B cell (primary cell): ENCODE measurements around the gene NSG1. TPM values are rescaled to one million over a fixed set of nuclear protein-coding genes. Genes with fewer than 3 reads are reported as not detected.

ENCODE experiments used
- ATAC-seq: fragments of 200-7000 bp; cut with Tn5 transposase; one replicate; pipeline ENCODE4 v1.10.0; 2021; ENCODE audit warnings: low read depth, mild to moderate bottlenecking, moderate number of reproducible peaks, moderate library complexity
- CTCF ChIA-PET: fragments of 350-600 bp; sonication (Branson Sonifier 250); formaldehyde crosslinking; loops from one replicate; lab custom pipeline; 2021; ENCODE audit warnings: antibody characterized with exemption, inconsistent platforms; lab: Charles Lee
- POLR2A ChIA-PET: fragments of 350-600 bp; sonication (Branson Sonifier 250); formaldehyde crosslinking; loops from one replicate; lab custom pipeline; 2021; ENCODE audit warnings: antibody characterized with exemption; lab: Charles Lee
- DNase-seq: peaks from one replicate; pipeline ENCODE4 v3.0.0; 2013
- H2AFZ ChIP-seq: 2 replicates; pipeline ENCODE4 v1.6.1; 2012; ENCODE audit warnings: mild to moderate bottlenecking, low read depth, low read length; ENCODE audit not compliant: insufficient read depth, poor library complexity, severe bottlenecking
- H3K27ac ChIP-seq, 2 donors: 1 replicate in 1 of 2; 2 replicates in 1 of 2; pipeline ENCODE4 v1.5.1; 2012 to 2013; ENCODE audit warnings: low read length in 2 of 2, mild to moderate bottlenecking in 2 of 2, moderate library complexity in 1 of 2
- H3K27me3 ChIP-seq, 4 experiments: fragments of 200-600 bp in 1 of 4; sonication (generic) in 1 of 4; replicated peaks in 1 of 4; 1 replicate in 2 of 4; 2 replicates in 2 of 4; pipeline versions ENCODE4 v1.6.1 to v1.7.0; 2013 to 2016; ENCODE audit warnings: low read length in 3 of 4, mild to moderate bottlenecking in 2 of 4, mixed read lengths in 1 of 4, moderate library complexity in 1 of 4; ENCODE audit not compliant: insufficient read depth in 4 of 4, control insufficient read depth in 3 of 4; ENCODE audit errors: control extremely low read depth in 1 of 4
- H3K36me3 ChIP-seq, 2 experiments: replicated peaks in 1 of 2; 1 replicate in 1 of 2; 2 replicates in 1 of 2; pipeline versions ENCODE4 v1.6.1 to v1.7.1; 2013; ENCODE audit warnings: low read length in 1 of 2; ENCODE audit not compliant: insufficient read depth in 2 of 2, control insufficient read depth in 1 of 2; ENCODE audit errors: control extremely low read depth in 1 of 2, extremely low read depth in 1 of 2
- H3K4me1 ChIP-seq, 2 donors: fragments of 200-600 bp in 1 of 2; sonication (generic) in 1 of 2; 1 replicate in 1 of 2; 2 replicates in 1 of 2; pipeline versions ENCODE4 v1.5.1 to v1.6.1; 2013 to 2017; ENCODE audit warnings: low read length in 2 of 2; ENCODE audit not compliant: control insufficient read depth in 2 of 2, insufficient read depth in 2 of 2
- H3K4me2 ChIP-seq: replicated peaks from 2 replicates; pipeline ENCODE3; 2012; ENCODE audit warnings: mild to moderate bottlenecking, low read depth, low read length; ENCODE audit not compliant: poor library complexity, severe bottlenecking
- H3K4me3 ChIP-seq, 5 experiments: fragments of 200-600 bp in 1 of 5; sonication (generic) in 1 of 5; 1 replicate in 3 of 5; 2 replicates in 2 of 5; pipeline versions ENCODE4 v1.5.1 to v1.7.0; 2011 to 2016; ENCODE audit warnings: low read length in 4 of 5, mild to moderate bottlenecking in 4 of 5, low read depth in 2 of 5, control low read depth in 1 of 5, moderate library complexity in 1 of 5; ENCODE audit not compliant: insufficient read depth in 1 of 5; ENCODE audit errors: control extremely low read depth in 1 of 5, extremely low read depth in 1 of 5
- H3K79me2 ChIP-seq: fragments of 200-600 bp; sonication (generic); one replicate; pipeline ENCODE4 v1.6.0; 2016; ENCODE audit warnings: low read length; ENCODE audit not compliant: control insufficient read depth, insufficient read depth
- H3K9ac ChIP-seq: fragments of 200-600 bp; sonication (generic); 2 replicates; pipeline ENCODE4 v1.6.1; 2017; ENCODE audit warnings: mild to moderate bottlenecking, low read length, moderate library complexity
- H3K9me3 ChIP-seq, 3 donors: one replicate each; pipeline versions ENCODE4 v1.6.1 to v1.7.1; 2013; ENCODE audit warnings: low read length in 2 of 3; ENCODE audit not compliant: control insufficient read depth in 2 of 3, insufficient read depth in 1 of 3; ENCODE audit errors: control extremely low read depth in 1 of 3
- H4K20me1 ChIP-seq: 2 replicates; pipeline ENCODE4 v1.6.0; 2012; ENCODE audit warnings: mild to moderate bottlenecking, low read length; ENCODE audit not compliant: insufficient read depth, control insufficient read depth, poor library complexity, severe bottlenecking
- H3K27ac Mint-ChIP-seq: one replicate; pipeline ENCODE4 v1.8.0; 2021; ENCODE audit warnings: mixed read lengths
- H3K27me3 Mint-ChIP-seq: one replicate; pipeline ENCODE4 v1.8.0; 2021; ENCODE audit warnings: mixed read lengths
- H3K4me1 Mint-ChIP-seq: one replicate; pipeline ENCODE4 v1.8.0; 2021; ENCODE audit warnings: mixed read lengths
- H3K4me3 Mint-ChIP-seq: one replicate; pipeline ENCODE4 v1.8.0; 2021; ENCODE audit warnings: mixed read lengths
- H3K9me3 Mint-ChIP-seq: one replicate; pipeline ENCODE4 v1.8.0; 2022; ENCODE audit warnings: mixed read lengths; ENCODE audit not compliant: insufficient read depth
- EZH2 ChIP-seq: IDR thresholded peaks from 2 replicates; pipeline ENCODE4 v1.6.1; 2012; ENCODE audit warnings: borderline replicate concordance, low read depth, mild to moderate bottlenecking, moderate library complexity, low read length; ENCODE audit not compliant: insufficient read depth, poor library complexity, severe bottlenecking
- WGBS: methylation state at CpG from one replicate; pipeline ENCODE4 v1.1.5; 2013; ENCODE audit warnings: missing lambda C conversion rate; ENCODE audit not compliant: insufficient coverage; 5-methylcytosine and 5-hydroxymethylcytosine counted together
- intact Hi-C: fragments of 100-400 bp; cut with micrococcal nuclease; formaldehyde crosslinking; loops from one replicate; pipeline ENCODE4 v1.10.0; 2022
- polyA plus RNA-seq: library from polyadenylated mRNA; depleted of rRNA; stranded (reverse); fragments of >200 nt; gene quantifications from 2 replicates; pipeline ENCODE4 v1.2.3, GENCODE V29; 2012
- total RNA-seq, 2 donors: library from RNA; stranded (reverse); fragments of 120-200 nt in 1 of 2; gene quantifications; 1 replicate in 1 of 2; 2 replicates in 1 of 2; pipeline versions ENCODE4 v1.2.3 to v1.2.4, GENCODE V29; 2013 to 2022
- TF ChIP-seq, protein P1 (sequence below): fragments of 200-600 bp; IDR thresholded peaks from one replicate; pipeline ENCODE4 v1.8.0; 2022; ENCODE audit warnings: antibody characterized with exemption, mild to moderate bottlenecking

The NSG1 gene
- total and polyA plus RNA-seq, 2 donors (not counting 1 experiment from before 2014, with no cell fraction given) = not detected

DNA sequence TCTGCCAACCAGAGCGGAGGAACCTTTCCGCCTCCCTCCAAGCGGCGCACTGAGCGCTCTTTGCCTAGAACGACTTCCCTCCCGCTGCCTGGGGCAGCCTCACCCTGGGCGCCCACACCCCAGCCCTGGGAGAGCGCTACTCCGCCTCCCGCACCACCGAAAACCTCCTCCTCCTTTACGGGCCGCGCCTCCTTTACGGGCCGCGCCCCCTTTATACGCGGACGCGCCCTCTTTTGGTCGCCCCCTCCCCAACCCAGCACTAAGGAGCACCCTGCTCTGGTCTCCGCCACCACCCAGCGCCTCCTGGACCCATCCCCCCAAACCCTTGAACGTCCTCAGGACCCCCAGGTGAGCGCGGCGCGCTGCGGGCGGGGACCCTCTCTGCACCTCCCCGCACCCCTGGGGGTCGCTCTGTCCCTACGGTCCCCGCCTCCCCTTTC, 586 bp upstream of the NSG1 start:
- Mint-ChIP-seq H3K4me3 (peak overlapping the region; percentile 61), H3K27ac (no peak overlapping the region), H3K27me3 (peaks cover 52% of the 10 kb centered on the region), H3K9me3 (no peaks in the 10 kb centered on the region), H3K4me1 (peaks cover 14% of the 10 kb centered on the region)
- intact Hi-C loops = no loop called here
- H3K4me3 ChIP-seq = no peak overlapping the region
- H3K79me2 ChIP-seq = no peaks in the 10 kb centered on the region
- H3K4me1 ChIP-seq = peaks cover 13 to 23% of the 10 kb centered on the region in 2 donors
- ATAC-seq (no peak), DNase-seq (no peak)
- H3K27ac ChIP-seq = no peak overlapping the region
- peaks cover 0 to 2% (median 0%) of the 10 kb centered on the region in 3 donors for H3K9me3 ChIP-seq
- TF ChIP-seq, protein P1, sequence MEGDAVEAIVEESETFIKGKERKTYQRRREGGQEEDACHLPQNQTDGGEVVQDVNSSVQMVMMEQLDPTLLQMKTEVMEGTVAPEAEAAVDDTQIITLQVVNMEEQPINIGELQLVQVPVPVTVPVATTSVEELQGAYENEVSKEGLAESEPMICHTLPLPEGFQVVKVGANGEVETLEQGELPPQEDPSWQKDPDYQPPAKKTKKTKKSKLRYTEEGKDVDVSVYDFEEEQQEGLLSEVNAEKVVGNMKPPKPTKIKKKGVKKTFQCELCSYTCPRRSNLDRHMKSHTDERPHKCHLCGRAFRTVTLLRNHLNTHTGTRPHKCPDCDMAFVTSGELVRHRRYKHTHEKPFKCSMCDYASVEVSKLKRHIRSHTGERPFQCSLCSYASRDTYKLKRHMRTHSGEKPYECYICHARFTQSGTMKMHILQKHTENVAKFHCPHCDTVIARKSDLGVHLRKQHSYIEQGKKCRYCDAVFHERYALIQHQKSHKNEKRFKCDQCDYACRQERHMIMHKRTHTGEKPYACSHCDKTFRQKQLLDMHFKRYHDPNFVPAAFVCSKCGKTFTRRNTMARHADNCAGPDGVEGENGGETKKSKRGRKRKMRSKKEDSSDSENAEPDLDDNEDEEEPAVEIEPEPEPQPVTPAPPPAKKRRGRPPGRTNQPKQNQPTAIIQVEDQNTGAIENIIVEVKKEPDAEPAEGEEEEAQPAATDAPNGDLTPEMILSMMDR = no peak
- TF ChIP-seq EZH2 = no peak
- CTCF ChIA-PET = no interaction called here
- peak overlapping the region; percentile 54 for H3K4me2 ChIP-seq
- WGBS = 2% methylated on average over 36 of the region's 36 CpGs
- no peaks in the 10 kb centered on the region for H3K36me3 ChIP-seq
- no peaks in the 10 kb centered on the region for H4K20me1 ChIP-seq
- H3K9ac ChIP-seq = no peak overlapping the region
- H3K27me3 ChIP-seq = peaks cover 0 to 60% (median 17%) of the 10 kb centered on the region in 4 experiments
- no peak overlapping the region for H2AFZ ChIP-seq
- POLR2A ChIA-PET = no interaction called here

DNA sequence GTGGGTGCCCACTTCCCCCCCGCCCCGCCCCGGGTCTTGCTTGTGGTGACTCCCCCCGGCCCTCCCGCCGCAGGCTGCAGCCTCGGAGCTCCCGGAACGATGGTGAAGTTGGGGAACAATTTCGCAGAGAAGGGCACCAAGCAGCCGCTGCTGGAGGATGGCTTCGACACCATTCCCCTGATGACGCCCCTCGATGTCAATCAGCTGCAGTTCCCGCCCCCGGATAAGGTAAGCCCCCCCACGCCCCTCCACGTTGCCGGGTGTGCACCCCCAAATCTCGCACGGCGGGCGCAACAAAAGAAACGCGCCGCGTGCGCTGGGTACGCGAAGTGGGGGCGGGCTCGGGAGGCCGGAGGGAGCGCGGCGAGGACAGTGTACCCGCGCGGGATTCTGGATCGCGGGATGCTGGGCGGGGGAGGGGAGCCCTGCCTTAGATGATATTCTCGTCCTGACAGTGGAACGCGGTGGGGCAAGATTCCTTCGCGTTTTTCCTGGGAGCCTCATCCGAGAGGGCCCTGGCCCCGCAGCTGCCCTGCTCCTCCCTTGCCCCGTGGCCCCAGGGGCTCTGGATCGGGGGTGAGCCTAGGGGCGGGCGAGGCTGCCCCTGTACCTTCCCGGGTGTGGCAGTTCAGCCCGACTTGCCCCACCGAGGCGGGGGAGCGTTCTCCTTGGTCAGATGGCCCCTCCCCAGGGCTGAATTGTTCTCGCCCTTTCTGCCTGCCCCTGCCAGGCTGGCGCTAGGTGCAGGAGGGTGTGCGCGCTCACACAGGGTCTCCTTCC, 819 bp downstream of the NSG1 start:
- Histone ChIP-seq H3K9ac (no peak overlapping the region), H3K36me3 (no peaks in the 10 kb centered on the region), H3K79me2 (no peaks in the 10 kb centered on the region), H3K27ac (no peak overlapping the region), H3K4me3 (no peak overlapping the region), H3K27me3 (peaks cover 0 to 57% (median 17%) of the 10 kb centered on the region in 4 experiments), H2AFZ (no peak overlapping the region), H3K4me2 (peak overlapping the region; percentile 54), H4K20me1 (no peaks in the 10 kb centered on the region), H3K4me1 (peaks cover 13 to 23% of the 10 kb centered on the region in 2 donors), H3K9me3 (peaks cover 0 to 2% (median 0%) of the 10 kb centered on the region in 3 donors)
- DNase-seq (no peak), ATAC-seq (no peak)
- ChIA-PET CTCF (no interaction called here), POLR2A (no interaction called here)
- Mint-ChIP-seq H3K4me3 (peak overlapping the region; percentile 49), H3K4me1 (peaks cover 14% of the 10 kb centered on the region), H3K9me3 (no peaks in the 10 kb centered on the region), H3K27me3 (peaks cover 51% of the 10 kb centered on the region), H3K27ac (no peak overlapping the region)
- 3% methylated on average over 59 of the region's 62 CpGs for WGBS
- intact Hi-C loops = no loop called here
- TF ChIP-seq EZH2 = no peak
- TF ChIP-seq, protein P1 = no peak
